Measurements from ENCODE around the gene SCART1. TPM values are rescaled to one million over a fixed set of nuclear protein-coding genes. Genes with fewer than 3 reads are reported as not detected.
A peak's percentile ranks its signal among the peaks of the same experiment; 100 is the strongest.

The SCART1 gene
- total and polyA plus RNA-seq, 12 donors = 0.15 to 1.5 (median 0.58) TPM

DNA sequence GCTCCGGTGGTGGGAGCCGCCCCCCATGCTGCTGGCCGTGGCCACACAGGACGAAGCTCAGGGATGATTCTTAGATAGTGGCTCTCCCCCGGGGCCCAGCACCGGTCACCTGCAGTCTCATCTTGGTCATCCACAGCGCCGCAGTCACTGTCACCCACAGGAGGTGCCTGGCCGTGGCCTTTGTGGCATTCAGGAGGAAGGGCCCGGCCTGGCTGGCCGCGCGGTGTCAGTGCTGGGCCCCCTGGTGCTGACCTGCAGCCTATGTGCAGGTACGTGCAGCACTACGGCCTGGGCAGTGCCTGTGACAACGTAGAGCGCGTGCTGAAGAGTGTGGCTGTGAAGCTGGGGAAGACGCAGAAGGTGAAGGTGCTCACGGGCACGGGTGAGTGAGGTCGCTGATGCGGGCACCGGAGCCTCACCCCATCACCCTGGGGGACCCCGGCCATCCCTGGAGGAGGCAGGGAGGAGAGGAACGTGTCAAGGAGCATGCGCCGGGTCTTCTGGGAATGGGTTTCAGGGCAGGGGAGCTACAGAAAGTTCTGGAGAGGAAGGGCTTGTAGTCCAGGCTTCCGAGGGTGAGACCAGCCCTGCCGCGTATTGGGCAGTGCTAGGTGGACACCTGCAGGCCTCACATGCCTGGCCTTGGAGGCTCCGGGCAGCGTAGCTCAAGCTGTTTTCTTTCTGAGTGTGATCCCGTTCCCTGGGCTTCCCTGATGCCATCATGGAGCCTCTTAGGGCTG is 34.4 kb upstream of the SCART1 start:
- intact Hi-C loops (cut with DNase I) = no loop called here
- DNase-seq (peak in 1 of 2 donors; percentile 11), ATAC-seq (no peak)
- TF ChIP-seq, protein P1, sequence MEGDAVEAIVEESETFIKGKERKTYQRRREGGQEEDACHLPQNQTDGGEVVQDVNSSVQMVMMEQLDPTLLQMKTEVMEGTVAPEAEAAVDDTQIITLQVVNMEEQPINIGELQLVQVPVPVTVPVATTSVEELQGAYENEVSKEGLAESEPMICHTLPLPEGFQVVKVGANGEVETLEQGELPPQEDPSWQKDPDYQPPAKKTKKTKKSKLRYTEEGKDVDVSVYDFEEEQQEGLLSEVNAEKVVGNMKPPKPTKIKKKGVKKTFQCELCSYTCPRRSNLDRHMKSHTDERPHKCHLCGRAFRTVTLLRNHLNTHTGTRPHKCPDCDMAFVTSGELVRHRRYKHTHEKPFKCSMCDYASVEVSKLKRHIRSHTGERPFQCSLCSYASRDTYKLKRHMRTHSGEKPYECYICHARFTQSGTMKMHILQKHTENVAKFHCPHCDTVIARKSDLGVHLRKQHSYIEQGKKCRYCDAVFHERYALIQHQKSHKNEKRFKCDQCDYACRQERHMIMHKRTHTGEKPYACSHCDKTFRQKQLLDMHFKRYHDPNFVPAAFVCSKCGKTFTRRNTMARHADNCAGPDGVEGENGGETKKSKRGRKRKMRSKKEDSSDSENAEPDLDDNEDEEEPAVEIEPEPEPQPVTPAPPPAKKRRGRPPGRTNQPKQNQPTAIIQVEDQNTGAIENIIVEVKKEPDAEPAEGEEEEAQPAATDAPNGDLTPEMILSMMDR (IDR thresholded peaks at IDR 0.05) = no peak
- Histone ChIP-seq H3K27ac (no peak overlapping the region), H3K27me3 (peaks cover 0 to 18% (median 0%) of the 10 kb centered on the region in 7 donors), H3K36me3 (peaks cover 0 to 56% (median 10%) of the 10 kb centered on the region in 9 donors), H3K9me3 (no peaks in the 10 kb centered on the region), H3K4me1 (peaks cover 0 to 5% (median 0%) of the 10 kb centered on the region in 9 donors), H3K4me3 (no peak overlapping the region)
- 92 to 95% methylated on average over 34 of the region's 34 CpGs for WGBS, 2 donors

- Histone ChIP-seq H3K27me3 (peaks cover 0 to 20% (median 2%) of the 10 kb centered on the region in 7 donors), H3K4me3 (no peak overlapping the region), H3K9me3 (no peaks in the 10 kb centered on the region), H3K36me3 (peaks cover 0 to 50% (median 10%) of the 10 kb centered on the region in 9 donors), H3K27ac (no peak overlapping the region), H3K4me1 (peaks cover 0 to 5% (median 0%) of the 10 kb centered on the region in 9 donors)
- intact Hi-C loops (cut with DNase I) = loop anchor here in 1 of 10 donors (5.0 kb wide), 1 partner anchor 152 kb away; no protein-coding TSS in a partner anchor
- 91 to 93% methylated on average over 17 of the region's 17 CpGs for WGBS, 2 donors
- ATAC-seq = no peak
- TF ChIP-seq, protein P1 (IDR thresholded peaks at IDR 0.05) = no peak
- peak in 1 of 2 donors; percentile 9 for DNase-seq
Observed at GRCh38 chr10:133420028-133420427, 33.7 kb upstream of the SCART1 start.

GRCh38 chr10:133420579-133420978 is 33.2 kb upstream of the SCART1 start:
- peak in 1 of 2 donors; percentile 5 for DNase-seq
- TF ChIP-seq, protein P1 (IDR thresholded peaks at IDR 0.05) = no peak
- H3K27me3 ChIP-seq = peaks cover 0 to 21% (median 5%) of the 10 kb centered on the region in 7 donors
- peaks cover 0 to 5% (median 0%) of the 10 kb centered on the region in 9 donors for H3K4me1 ChIP-seq
- WGBS, 2 donors = 92 to 97% methylated on average over 6 of the region's 6 CpGs
- no peaks in the 10 kb centered on the region for H3K9me3 ChIP-seq
- ATAC-seq = no peak
- no peak overlapping the region for H3K27ac ChIP-seq
- intact Hi-C loops (cut with DNase I) = loop anchor here in 1 of 10 donors (5.0 kb wide), 1 partner anchor 152 kb away; no protein-coding TSS in a partner anchor
- no peak overlapping the region for H3K4me3 ChIP-seq
- H3K36me3 ChIP-seq = peaks cover 0 to 45% (median 10%) of the 10 kb centered on the region in 9 donors

DNA sequence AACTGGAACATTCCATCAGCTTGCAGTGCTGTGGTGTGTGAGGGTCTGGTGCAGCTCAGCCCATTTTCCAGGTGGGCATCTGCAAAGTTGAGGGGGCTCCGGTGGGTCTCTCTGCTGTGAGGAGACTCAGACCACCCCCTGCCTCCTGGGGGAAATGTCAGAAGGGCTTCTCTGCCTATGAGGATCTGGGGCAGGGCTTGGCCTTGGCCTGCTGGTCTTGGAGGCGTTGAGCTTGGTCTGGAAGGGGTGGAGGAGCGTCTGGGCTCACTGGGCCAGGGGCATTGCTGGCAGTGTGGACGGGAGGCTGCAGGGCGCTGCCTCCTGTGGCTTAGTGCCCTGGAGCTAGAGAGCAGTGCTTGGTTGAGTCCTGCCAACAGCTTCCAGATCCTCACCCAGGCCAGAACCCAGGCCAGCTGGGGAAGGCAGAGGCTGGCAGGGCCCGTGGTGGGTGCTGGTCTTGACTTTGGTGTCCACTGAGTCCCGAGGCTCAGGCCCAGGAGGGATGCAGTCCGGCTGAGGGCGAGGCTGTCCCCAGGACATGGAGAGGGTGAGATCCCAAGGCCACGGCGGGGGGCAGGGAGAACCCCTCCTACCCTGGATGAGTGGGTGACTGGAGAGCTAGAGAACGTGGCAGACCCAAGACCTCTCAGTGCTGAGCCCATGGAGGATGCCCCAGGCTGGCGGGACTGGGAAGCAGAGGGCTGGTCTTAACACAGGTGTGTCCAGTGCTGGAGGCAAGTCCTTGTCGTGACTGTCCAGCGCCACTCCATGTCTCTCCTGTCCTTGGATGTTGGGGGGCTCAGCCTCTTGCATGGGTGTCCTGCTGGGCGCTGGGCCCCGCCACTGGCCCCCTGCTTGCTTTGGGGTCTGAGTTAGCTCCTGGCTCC is 32.2 kb upstream of the SCART1 start:
- DNase-seq = peak in 1 of 2 donors; percentile 9
- ATAC-seq = peak in 1 of 8 donors; percentile 12
- H3K4me3 ChIP-seq = no peak overlapping the region
- peaks cover 0 to 39% (median 10%) of the 10 kb centered on the region in 9 donors for H3K36me3 ChIP-seq
- intact Hi-C loops (cut with DNase I) = loop anchor here in 1 of 10 donors (5.0 kb wide), 1 partner anchor 151 kb away; no protein-coding TSS in a partner anchor
- peaks cover 0 to 21% (median 5%) of the 10 kb centered on the region in 7 donors for H3K27me3 ChIP-seq
- H3K9me3 ChIP-seq = no peaks in the 10 kb centered on the region
- 77 to 91% methylated on average over 16 to 17 of the region's 17 CpGs for WGBS, 2 donors
- TF ChIP-seq, protein P1 (IDR thresholded peaks at IDR 0.05) = no peak
- peaks cover 0 to 5% (median 0%) of the 10 kb centered on the region in 9 donors for H3K4me1 ChIP-seq
- H3K27ac ChIP-seq = no peak overlapping the region
